OCI-LY3 (cell line): ENCODE data around the gene TMED8.

Source experiments
- H2AFZ ChIP-seq: fragments of 200-600, 300-600 bp; shearing (Covaris generic); 2 replicates; pipeline ENCODE4 v1.6.0; 2014; ENCODE audit warnings: antibody characterized with exemption, low read depth, low read length
- H3K27ac ChIP-seq: fragments of 200-600, 300-600 bp; sonication (generic); 2 replicates; pipeline ENCODE4 v1.5.1; 2014; ENCODE audit warnings: mild to moderate bottlenecking, low read length, moderate library complexity, mixed read lengths
- H3K27me3 ChIP-seq: fragments of 200-600, 300-600 bp; sonication (generic); 2 replicates; pipeline ENCODE4 v1.6.1; 2014; ENCODE audit warnings: low read depth, low read length, mixed read lengths
- H3K36me3 ChIP-seq: fragments of 200-600, 300-600 bp; sonication (generic); replicated peaks from 2 replicates; pipeline ENCODE3; 2014; ENCODE audit warnings: low read depth, low read length, mixed read lengths
- H3K4me1 ChIP-seq: fragments of 300-600, 200-600 bp; sonication (generic); 2 replicates; pipeline ENCODE4 v1.6.1; 2014; ENCODE audit warnings: low read length, mixed read lengths
- H3K4me2 ChIP-seq: fragments of 200-600, 300-600 bp; sonication (generic); 2 replicates; pipeline ENCODE4 v1.6.1; 2014; ENCODE audit warnings: low read length, mixed read lengths
- H3K4me3 ChIP-seq: fragments of 300-600, 200-600 bp; sonication (generic); 2 replicates; pipeline ENCODE4 v1.5.1; 2014; ENCODE audit warnings: antibody characterized with exemption, mild to moderate bottlenecking, low read length, moderate library complexity
- H3K79me2 ChIP-seq: fragments of 300-600, 200-600 bp; shearing (Covaris generic); 2 replicates; pipeline ENCODE4 v1.6.1; 2014; ENCODE audit warnings: mild to moderate bottlenecking, low read length, mixed read lengths
- H3K9ac ChIP-seq: fragments of 300-600, 200-600 bp; shearing (Covaris generic); 2 replicates; pipeline ENCODE4 v1.6.0; 2014; ENCODE audit warnings: mild to moderate bottlenecking, low read length, moderate library complexity
- H3K9me3 ChIP-seq: fragments of 200-600, 300-600 bp; shearing (Covaris generic); 2 replicates; pipeline ENCODE4 v1.6.1; 2014; ENCODE audit warnings: low read length, mixed read lengths; ENCODE audit not compliant: insufficient read depth
- H4K20me1 ChIP-seq: fragments of 200-600, 300-600 bp; sonication (generic); 2 replicates; pipeline ENCODE4 v1.6.1; 2016; ENCODE audit warnings: low read length, mixed read lengths; ENCODE audit not compliant: insufficient read depth
- CTCF ChIP-seq: fragments of 200-600, 300-600 bp; sonication (generic); IDR thresholded peaks from 2 replicates; pipeline ENCODE4 v1.5.1; 2014; ENCODE audit warnings: antibody characterized with exemption, low read length, low read depth
- EZH2phosphoT487 ChIP-seq: fragments of 200-600 bp; shearing (Covaris generic); IDR thresholded peaks from 2 replicates; pipeline ENCODE4 v1.6.1; 2018; ENCODE audit warnings: antibody characterized with exemption, mixed run types, low read depth

TMED8 gene

GRCh38 chr14:77306851-77307496 lies 69.9 kb downstream of the TMED8 start:
- Histone ChIP-seq H3K27me3 (no peaks in the 10 kb centered on the region), H3K9me3 (no peaks in the 10 kb centered on the region), H3K4me2 (peak overlapping the region; percentile 46), H3K79me2 (no peaks in the 10 kb centered on the region), H2AFZ (no peak overlapping the region), H3K36me3 (no peaks in the 10 kb centered on the region), H3K27ac (no peak overlapping the region), H4K20me1 (no peaks in the 10 kb centered on the region), H3K9ac (no peak overlapping the region), H3K4me1 (peaks cover 10% of the 10 kb centered on the region), H3K4me3 (no peak overlapping the region)
- TF ChIP-seq CTCF (no peak), EZH2phosphoT487 (no peak)

GRCh38 chr14:77306416-77306815 lies 70.5 kb downstream of the TMED8 start:
- Histone ChIP-seq H3K79me2 (no peaks in the 10 kb centered on the region), H3K4me3 (no peak overlapping the region), H3K36me3 (no peaks in the 10 kb centered on the region), H2AFZ (no peak overlapping the region), H3K4me2 (no peak overlapping the region), H3K4me1 (peaks cover 10% of the 10 kb centered on the region), H3K9me3 (no peaks in the 10 kb centered on the region), H3K27ac (no peak overlapping the region), H3K27me3 (no peaks in the 10 kb centered on the region), H3K9ac (no peak overlapping the region), H4K20me1 (no peaks in the 10 kb centered on the region)
- TF ChIP-seq EZH2phosphoT487 (no peak), CTCF (no peak)

- H3K27me3 ChIP-seq, result no peaks in the 10 kb centered on the region
- H3K36me3 ChIP-seq, result no peaks in the 10 kb centered on the region
- no peak overlapping the region for H3K27ac ChIP-seq
- no peaks in the 10 kb centered on the region for H4K20me1 ChIP-seq
- H3K4me1 ChIP-seq, result peaks cover 10% of the 10 kb centered on the region
- H3K79me2 ChIP-seq, result no peaks in the 10 kb centered on the region
- no peak overlapping the region for H3K4me3 ChIP-seq
- TF ChIP-seq CTCF (no peak), EZH2phosphoT487 (no peak)
- H3K9me3 ChIP-seq, result no peaks in the 10 kb centered on the region
- H3K4me2 ChIP-seq, result no peak overlapping the region
- H3K9ac ChIP-seq, result no peak overlapping the region
- no peak overlapping the region for H2AFZ ChIP-seq
Observed at GRCh38 chr14:77305696-77306095, 71.2 kb downstream of the TMED8 start.

GRCh38 chr14:77303417-77304156 lies 73.3 kb downstream of the TMED8 start:
- no peak for TF ChIP-seq EZH2phosphoT487
- no peak for TF ChIP-seq CTCF
- Histone ChIP-seq H3K36me3 (no peaks in the 10 kb centered on the region), H3K4me1 (peaks cover 10% of the 10 kb centered on the region), H3K9me3 (no peaks in the 10 kb centered on the region), H3K79me2 (no peaks in the 10 kb centered on the region), H3K4me2 (no peak overlapping the region), H3K9ac (no peak overlapping the region), H4K20me1 (no peaks in the 10 kb centered on the region), H3K27me3 (no peaks in the 10 kb centered on the region), H3K4me3 (no peak overlapping the region), H3K27ac (no peak overlapping the region), H2AFZ (no peak overlapping the region)
